ENCODE results near the gene PRB2. TPM values are rescaled to one million over a fixed set of nuclear protein-coding genes. Genes with fewer than 3 reads are reported as not detected.

The PRB2 gene
- total and polyA plus RNA-seq, 12 donors = not detected

DNA sequence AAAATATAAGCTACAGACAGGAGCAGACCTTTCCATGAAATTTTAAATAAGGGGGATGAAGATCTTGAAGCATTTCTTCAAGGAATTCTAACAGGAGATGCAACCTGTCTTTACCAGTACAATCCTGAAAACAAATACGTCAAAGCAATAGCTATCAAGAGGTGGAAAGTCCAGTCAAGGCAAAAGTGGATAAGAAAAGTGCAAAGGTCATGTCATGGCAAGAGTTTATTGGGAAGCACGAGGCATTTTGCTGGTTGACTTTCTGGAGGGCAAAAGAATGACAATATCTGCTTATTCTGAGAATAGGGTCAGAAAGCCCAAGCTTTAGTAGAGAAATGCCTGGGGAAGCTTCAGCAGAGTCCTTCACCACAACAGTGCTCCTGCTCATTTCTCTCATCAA is 50.9 kb downstream of the PRB2 start:
- H3K27ac ChIP-seq = no peak overlapping the region
- 71% methylated on average over 2 of the region's 2 CpGs for WGBS, 2 donors
- no peaks in the 10 kb centered on the region for H3K27me3 ChIP-seq
- TF ChIP-seq, protein P1, sequence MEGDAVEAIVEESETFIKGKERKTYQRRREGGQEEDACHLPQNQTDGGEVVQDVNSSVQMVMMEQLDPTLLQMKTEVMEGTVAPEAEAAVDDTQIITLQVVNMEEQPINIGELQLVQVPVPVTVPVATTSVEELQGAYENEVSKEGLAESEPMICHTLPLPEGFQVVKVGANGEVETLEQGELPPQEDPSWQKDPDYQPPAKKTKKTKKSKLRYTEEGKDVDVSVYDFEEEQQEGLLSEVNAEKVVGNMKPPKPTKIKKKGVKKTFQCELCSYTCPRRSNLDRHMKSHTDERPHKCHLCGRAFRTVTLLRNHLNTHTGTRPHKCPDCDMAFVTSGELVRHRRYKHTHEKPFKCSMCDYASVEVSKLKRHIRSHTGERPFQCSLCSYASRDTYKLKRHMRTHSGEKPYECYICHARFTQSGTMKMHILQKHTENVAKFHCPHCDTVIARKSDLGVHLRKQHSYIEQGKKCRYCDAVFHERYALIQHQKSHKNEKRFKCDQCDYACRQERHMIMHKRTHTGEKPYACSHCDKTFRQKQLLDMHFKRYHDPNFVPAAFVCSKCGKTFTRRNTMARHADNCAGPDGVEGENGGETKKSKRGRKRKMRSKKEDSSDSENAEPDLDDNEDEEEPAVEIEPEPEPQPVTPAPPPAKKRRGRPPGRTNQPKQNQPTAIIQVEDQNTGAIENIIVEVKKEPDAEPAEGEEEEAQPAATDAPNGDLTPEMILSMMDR (IDR thresholded peaks at IDR 0.05) = no peak
- DNase-seq (no peak), ATAC-seq (no peak)
- intact Hi-C loops (cut with DNase I) = no loop called here
- H3K9me3 ChIP-seq = peaks cover 0 to 6% (median 0%) of the 10 kb centered on the region in 11 donors
- no peaks in the 10 kb centered on the region for H3K4me1 ChIP-seq
- H3K4me3 ChIP-seq = no peak overlapping the region
- no peaks in the 10 kb centered on the region for H3K36me3 ChIP-seq

Other genes with a start within 250 kb of the PRB2 start
- gene SMIM10L1, start 224.4 kb downstream of the PRB2 start, total RNA-seq = 10 to 100 TPM; 14.0 to 23.7 (median 19.3) TPM
- 10 to 100 TPM; 12.5 to 26.2 TPM for gene SMIM10L1, start 224.4 kb downstream of the PRB2 start, polyA plus RNA-seq
- gene TAS2R42, start 208.6 kb downstream of the PRB2 start, total RNA-seq = not detected
- gene TAS2R42, start 208.6 kb downstream of the PRB2 start, polyA plus RNA-seq = not detected
- gene PRB3, start 125.9 kb downstream of the PRB2 start, total RNA-seq = not detected
- not detected for gene PRB3, start 125.9 kb downstream of the PRB2 start, polyA plus RNA-seq
- gene PRB4, start 85.1 kb downstream of the PRB2 start, total RNA-seq = not detected
- not detected for gene PRB4, start 85.1 kb downstream of the PRB2 start, polyA plus RNA-seq

Data from heart right ventricle (tissue), 16 donors.